GM23248 (cell line): ENCODE results near the gene SIAH3. TPM values are rescaled to one million over a fixed set of nuclear protein-coding genes. Genes with fewer than 3 reads are reported as not detected.
"Not testable (repeated sequence)": the region's sequence is repeated elsewhere in the genome, so short reads cannot be mapped to it uniquely, and the experiment has no call there.

Source experiments
- DNase-seq: peaks from one replicate; pipeline ENCODE4 v3.0.0-alpha.2; 2015
- H2AFZ ChIP-seq: fragments of 200-600 bp; sonication (generic); 2 replicates; pipeline ENCODE4 v1.6.1; 2016; ENCODE audit warnings: antibody characterized with exemption
- H3F3A ChIP-seq: fragments of 200-600 bp; sonication (generic); 2 replicates; pipeline ENCODE4 v1.6.1; 2016; ENCODE audit warnings: mild to moderate bottlenecking, antibody characterized with exemption, mixed run types; ENCODE audit not compliant: insufficient read depth
- H3K27ac ChIP-seq: fragments of 200-600 bp; sonication (generic); 2 replicates; pipeline ENCODE4 v1.5.1; 2016; ENCODE audit warnings: mild to moderate bottlenecking
- H3K27me3 ChIP-seq: fragments of 200-600 bp; sonication (generic); replicated peaks from 2 replicates; pipeline ENCODE4 v1.6.1; 2016; ENCODE audit warnings: mild to moderate bottlenecking; ENCODE audit not compliant: insufficient read depth
- H3K36me3 ChIP-seq: fragments of 200-600 bp; sonication (generic); 2 replicates; pipeline ENCODE4 v1.6.1; 2016; ENCODE audit warnings: low read depth, mild to moderate bottlenecking
- H3K4me1 ChIP-seq: fragments of 200-600 bp; sonication (generic); 2 replicates; pipeline ENCODE4 v1.6.1; 2016; ENCODE audit warnings: mild to moderate bottlenecking; ENCODE audit not compliant: insufficient read depth
- H3K4me2 ChIP-seq: fragments of 200-600 bp; sonication (generic); one replicate; pipeline ENCODE4 v1.6.1; 2016; ENCODE audit warnings: mild to moderate bottlenecking; ENCODE audit not compliant: unreplicated experiment
- H3K4me3 ChIP-seq: fragments of 200-600 bp; sonication (generic); 2 replicates; pipeline ENCODE4 v1.5.1; 2016; ENCODE audit warnings: mild to moderate bottlenecking
- H3K79me2 ChIP-seq: fragments of 200-600 bp; sonication (generic); 2 replicates; pipeline ENCODE4 v1.6.1; 2016; ENCODE audit warnings: mild to moderate bottlenecking; ENCODE audit not compliant: insufficient read depth
- H3K9ac ChIP-seq: fragments of 200-600 bp; sonication (generic); 2 replicates; pipeline ENCODE4 v1.6.1; 2016; ENCODE audit warnings: mild to moderate bottlenecking
- H3K9me2 ChIP-seq: fragments of 200-600 bp; sonication (generic); 2 replicates; pipeline ENCODE4 v1.6.1; 2016; ENCODE audit warnings: mixed run types, mild to moderate bottlenecking, moderate library complexity; ENCODE audit not compliant: insufficient read depth
- H3K9me3 ChIP-seq: fragments of 200-600 bp; sonication (generic); one replicate; pipeline ENCODE4 v1.6.1; 2017; ENCODE audit warnings: low read depth
- H4K20me1 ChIP-seq: fragments of 200-600 bp; sonication (generic); 2 replicates; pipeline ENCODE4 v1.6.0; 2016; ENCODE audit not compliant: insufficient read depth
- EZH2 ChIP-seq: fragments of 200-600 bp; sonication (generic); IDR thresholded peaks from 2 replicates; pipeline ENCODE4 v1.6.1; 2018; ENCODE audit warnings: antibody characterized with exemption, mild to moderate bottlenecking; ENCODE audit not compliant: insufficient read depth, poor library complexity, severe bottlenecking
- EZH2phosphoT487 ChIP-seq: fragments of 200-600 bp; sonication (generic); IDR thresholded peaks from 2 replicates; pipeline ENCODE4 v1.6.1; 2018; ENCODE audit warnings: antibody characterized with exemption, moderate library complexity, mild to moderate bottlenecking, low read depth; ENCODE audit not compliant: insufficient read depth
- WGBS, 2 experiments: methylation state at CpG; one replicate each; pipeline ENCODE4 v1.1.6; 2015 to 2017; ENCODE audit warnings: low lambda C conversion rate in 2 of 2, low coverage in 1 of 2; ENCODE audit errors: missing lambda C conversion rate in 2 of 2; 5-methylcytosine and 5-hydroxymethylcytosine counted together
- in situ Hi-C: fragments of 300-500 bp; cut with MboI; formaldehyde crosslinking; loops from 2 replicates; pipeline ENCODE4 v1.15.0; 2020
- polyA plus RNA-seq: library from polyadenylated mRNA; unstranded; fragments of >200 nt; fragmentation: Nextera tagmentation; extraction: Ambion mirVana; gene quantifications from 2 replicates; pipeline ENCODE4 v1.2.1, GENCODE V29; 2016
- total RNA-seq: library from RNA; depleted of rRNA; stranded (reverse); fragments of >200 nt; shearing (Covaris generic); gene quantifications from 2 replicates; pipeline ENCODE4 v1.2.3, GENCODE V29; 2014

Gene SIAH3
- total and polyA plus RNA-seq, 2 experiments from 2014 or later: not detected

DNA sequence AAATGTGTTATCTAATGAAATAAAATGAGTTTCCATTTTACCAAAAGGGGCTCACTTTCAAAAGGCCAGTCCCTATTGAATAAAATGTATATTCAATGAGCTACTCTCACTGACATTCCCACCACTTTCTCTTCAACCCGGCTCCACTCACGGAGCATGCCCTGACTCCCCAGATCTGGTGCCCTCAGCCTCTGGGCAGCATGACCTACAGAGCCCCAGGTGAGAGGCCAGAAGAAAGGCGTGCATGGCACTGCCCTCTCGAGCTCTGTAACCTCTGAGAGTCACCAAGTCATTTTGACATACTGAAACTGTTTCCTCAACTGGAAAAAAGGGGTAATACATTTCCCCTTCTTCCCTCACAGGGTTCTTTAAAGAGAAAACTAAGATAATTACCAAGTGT is 25.2 kb upstream of the SIAH3 start:
- no peak for DNase-seq
- TF ChIP-seq EZH2phosphoT487 (no peak), EZH2 (no peak)

DNA sequence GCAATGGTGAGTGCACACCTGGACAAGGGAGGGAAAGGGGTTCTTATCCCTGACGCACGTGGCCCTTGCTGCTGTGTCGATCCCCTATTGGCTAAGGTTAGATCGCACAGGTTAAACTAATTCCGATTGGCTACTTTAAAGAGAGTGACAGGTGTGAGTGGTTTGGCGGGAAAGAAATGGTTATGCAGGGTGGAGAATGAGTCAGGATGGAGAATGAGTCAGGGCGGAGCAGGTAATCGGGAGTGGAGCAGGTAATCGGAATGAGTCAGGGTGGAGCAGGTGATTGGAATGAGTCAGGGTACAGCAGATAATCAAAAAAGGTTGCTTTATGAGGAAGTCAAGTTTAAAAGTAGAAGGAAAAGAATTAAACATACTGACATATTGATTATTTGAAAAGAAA is 24.4 kb upstream of the SIAH3 start:
- Histone ChIP-seq H3K4me2 (no peak overlapping the region), H3K27ac (no peak overlapping the region), H3K27me3 (peaks cover 18% of the 10 kb centered on the region), H3F3A (0 out of 2 replicates have a peak, but pooled peaks cover 5% of the 10 kb centered on the region), H3K9me3 (no peaks in the 10 kb centered on the region), H3K9ac (no peak overlapping the region), H3K36me3 (no peaks in the 10 kb centered on the region), H2AFZ (no peak overlapping the region), H3K9me2 (no peaks in the 10 kb centered on the region), H3K79me2 (no peaks in the 10 kb centered on the region), H3K4me3 (no peak overlapping the region), H4K20me1 (no peaks in the 10 kb centered on the region), H3K4me1 (peaks cover 10% of the 10 kb centered on the region)
- 83 to 86% methylated on average over 9 of the region's 9 CpGs for WGBS, 2 experiments
- TF ChIP-seq EZH2 (no peak), EZH2phosphoT487 (no peak)
- in situ Hi-C loops: no loop called here
- DNase-seq: no peak

More for the DNA sequence above, 25.2 kb upstream of the SIAH3 start:
- Histone ChIP-seq H3K27me3 (peaks cover 26% of the 10 kb centered on the region), H3K27ac (no peak overlapping the region), H3K4me3 (no peak overlapping the region), H3K79me2 (no peaks in the 10 kb centered on the region), H3K9me2 (no peaks in the 10 kb centered on the region), H3F3A (0 out of 2 replicates have a peak, but pooled peaks cover 5% of the 10 kb centered on the region), H2AFZ (no peak overlapping the region), H3K36me3 (no peaks in the 10 kb centered on the region), H4K20me1 (no peaks in the 10 kb centered on the region), H3K4me2 (no peak overlapping the region), H3K9me3 (no peaks in the 10 kb centered on the region), H3K4me1 (peaks cover 10% of the 10 kb centered on the region), H3K9ac (no peak overlapping the region)
- 50% methylated on average over 4 of the region's 4 CpGs for WGBS, 2 experiments
- in situ Hi-C loops: no loop called here

DNA sequence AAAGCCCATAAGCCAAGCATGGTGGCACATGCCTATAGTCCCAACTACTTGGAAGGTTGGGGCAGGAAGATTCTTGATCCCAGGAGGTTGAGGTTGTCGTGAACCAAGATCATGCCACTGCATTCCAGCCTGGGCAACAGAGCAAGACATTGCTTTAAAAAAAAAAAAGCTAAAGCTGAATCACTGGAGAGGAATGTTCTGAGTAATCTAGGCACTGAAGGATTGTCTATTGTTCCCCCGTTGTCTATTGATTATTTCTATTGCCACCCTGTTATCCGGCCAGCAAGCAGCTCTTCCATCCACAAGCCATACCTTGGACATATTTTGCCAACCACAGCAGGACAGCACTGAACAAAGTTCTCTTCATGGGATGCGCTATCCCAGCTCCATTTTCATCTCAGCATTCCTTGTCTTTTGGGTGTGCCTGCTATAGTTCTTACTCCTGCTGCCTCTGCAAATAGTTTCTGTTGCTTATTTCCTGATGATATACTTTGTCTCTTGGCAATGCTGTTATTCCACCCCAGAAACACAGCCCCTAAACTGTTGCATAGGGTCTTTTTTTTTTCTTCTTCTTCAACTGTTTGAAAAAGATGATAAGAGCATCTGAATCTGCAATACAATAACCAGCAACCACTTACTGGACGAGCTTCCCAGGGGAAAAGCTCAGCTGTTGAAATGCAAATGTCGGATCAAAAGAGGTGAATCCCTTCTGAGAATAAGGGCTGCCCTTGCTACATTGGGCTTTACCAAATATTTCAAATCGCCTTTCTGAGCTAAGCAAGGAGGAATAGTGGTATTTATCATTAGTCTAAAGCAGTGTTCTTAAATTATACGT is 22.2 kb upstream of the SIAH3 start:
- H3F3A ChIP-seq: 0 out of 2 replicates have a peak, but pooled peaks cover 5% of the 10 kb centered on the region
- 0 out of 2 replicates have a peak overlapping the region, but pooled peaks have one; percentile 6 for H3K4me3 ChIP-seq
- TF ChIP-seq EZH2: no peak
- no peak for TF ChIP-seq EZH2phosphoT487
- no peak overlapping the region for H3K9ac ChIP-seq
- DNase-seq: peak; percentile 48
- peak overlapping the region; percentile 48 for H3K4me2 ChIP-seq
- no peaks in the 10 kb centered on the region for H3K9me3 ChIP-seq
- no peaks in the 10 kb centered on the region; the same call in 1 of the 2 replicates for H3K27me3 ChIP-seq
- no peaks in the 10 kb centered on the region for H4K20me1 ChIP-seq
- no peaks in the 10 kb centered on the region for H3K9me2 ChIP-seq
- 56 to 58% methylated on average over 8 of the region's 8 CpGs for WGBS, 2 experiments
- H3K27ac ChIP-seq: no peak overlapping the region
- peaks cover 10% of the 10 kb centered on the region for H3K4me1 ChIP-seq
- H3K79me2 ChIP-seq: no peaks in the 10 kb centered on the region
- peak overlapping the region; percentile 27; the same call in 1 of the 2 replicates for H2AFZ ChIP-seq
- in situ Hi-C loops: no loop called here
- no peaks in the 10 kb centered on the region for H3K36me3 ChIP-seq

DNA sequence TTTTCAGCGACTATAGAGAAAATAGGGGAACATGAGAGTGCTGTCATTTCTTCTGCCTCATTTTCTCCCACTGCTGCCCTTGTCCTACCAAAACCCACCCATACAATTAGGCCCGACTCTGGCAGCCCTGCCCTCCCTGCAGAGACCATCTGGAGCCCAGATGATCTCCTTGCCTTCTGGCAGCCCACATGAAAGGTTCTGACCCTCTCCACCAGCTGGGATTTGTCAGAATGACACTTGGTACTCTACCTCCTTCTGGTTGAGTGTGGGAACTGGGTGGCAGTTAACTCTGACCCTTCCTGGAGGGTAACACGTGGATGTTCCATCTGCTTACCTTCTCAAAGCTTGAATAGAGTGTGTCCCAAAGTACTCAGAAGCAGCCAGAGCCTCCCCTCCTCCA is 21.0 kb upstream of the SIAH3 start:
- 0 out of 2 replicates have a peak, but pooled peaks cover 5% of the 10 kb centered on the region for H3F3A ChIP-seq
- 35 to 38% methylated on average over 3 of the region's 3 CpGs for WGBS, 2 experiments
- H3K9me2 ChIP-seq: no peaks in the 10 kb centered on the region
- no peaks in the 10 kb centered on the region for H4K20me1 ChIP-seq
- in situ Hi-C loops: no loop called here
- no peak for DNase-seq
- H2AFZ ChIP-seq: no peak overlapping the region
- peaks cover 10% of the 10 kb centered on the region for H3K4me1 ChIP-seq
- no peak overlapping the region for H3K4me3 ChIP-seq
- TF ChIP-seq EZH2phosphoT487: no peak
- no peaks in the 10 kb centered on the region for H3K79me2 ChIP-seq
- H3K36me3 ChIP-seq: no peaks in the 10 kb centered on the region
- no peaks in the 10 kb centered on the region; the same call in 1 of the 2 replicates for H3K27me3 ChIP-seq
- H3K9ac ChIP-seq: no peak overlapping the region
- H3K4me2 ChIP-seq: no peak overlapping the region
- no peak overlapping the region for H3K27ac ChIP-seq
- no peaks in the 10 kb centered on the region for H3K9me3 ChIP-seq

DNA sequence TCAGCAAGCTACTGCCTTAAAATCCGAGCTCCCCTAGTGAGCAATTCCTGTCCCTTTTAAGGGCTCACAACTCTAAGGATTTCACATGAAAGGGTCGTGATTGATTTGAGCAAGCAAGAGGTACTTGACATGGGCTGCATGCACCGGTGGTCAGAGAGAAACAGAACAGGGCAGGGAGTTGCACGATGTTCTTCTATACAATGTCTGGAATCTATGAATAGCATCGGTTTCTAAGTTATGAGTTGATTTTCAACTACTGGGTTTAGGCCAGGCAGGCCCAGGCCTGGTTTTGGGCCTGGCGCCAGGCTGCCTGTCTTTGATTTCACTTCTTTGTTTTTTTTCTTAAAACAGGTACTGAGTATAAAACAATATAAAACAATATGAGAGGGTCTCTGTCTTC is 19.6 kb upstream of the SIAH3 start:
- H3K4me1 ChIP-seq, H3K27ac ChIP-seq, H4K20me1 ChIP-seq, H3K4me2 ChIP-seq, H3K9me2 ChIP-seq, H3K9ac ChIP-seq, in situ Hi-C loops, H3F3A ChIP-seq, H3K27me3 ChIP-seq, H3K9me3 ChIP-seq, H3K4me3 ChIP-seq, H2AFZ ChIP-seq, DNase-seq, H3K36me3 ChIP-seq, H3K79me2 ChIP-seq: not testable (repeated sequence)
- WGBS, 2 experiments: 68 to 74% methylated on average over 6 of the region's 6 CpGs
